OCI-LY7 (cell line): Measurements from ENCODE around the gene IFT25. TPM values are rescaled to one million over a fixed set of nuclear protein-coding genes. Genes with fewer than 3 reads are reported as not detected.
"Not testable (repeated sequence)": the region's sequence is repeated elsewhere in the genome, so short reads cannot be mapped to it uniquely, and the experiment has no call there.

Source experiments
- BruUV-seq: library from RNA; stranded (reverse); fragments of 400-500 nt; replicated peaks from 2 replicates; lab custom pipeline; 2021; lab: Mats Ljungman, UMichigan
- CTCF ChIA-PET: fragments of 300-600 bp; sonication (Branson Sonifier 250); formaldehyde crosslinking; loops from one replicate; lab custom pipeline; 2022; ENCODE audit warnings: antibody characterized with exemption; ENCODE audit not compliant: unreplicated experiment; lab: Charles Lee
- POLR2A ChIA-PET: fragments of 300-600 bp; sonication (Branson Sonifier 250); formaldehyde crosslinking; loops from one replicate; lab custom pipeline; 2022; ENCODE audit warnings: antibody characterized with exemption; lab: Charles Lee
- DNase-seq: peaks from one replicate; pipeline ENCODE4 v3.0.0-alpha.2; 2015; ENCODE audit warnings: low spot score
- H2AFZ ChIP-seq: fragments of 200-600 bp; sonication (generic), shearing (Covaris generic); 2 replicates; pipeline ENCODE4 v1.6.1; 2014; ENCODE audit warnings: mild to moderate bottlenecking, antibody characterized with exemption, low read length, moderate library complexity
- H3K27ac ChIP-seq: fragments of 200-600 bp; sonication (generic); 2 replicates; pipeline ENCODE4 v1.5.1; 2014; ENCODE audit warnings: mixed run types, low read depth, mild to moderate bottlenecking, moderate library complexity, low read length, inconsistent platforms; ENCODE audit not compliant: poor library complexity, severe bottlenecking
- H3K36me3 ChIP-seq: fragments of 200-600 bp; sonication (generic); 2 replicates; pipeline ENCODE4 v1.6.1; 2014; ENCODE audit warnings: mild to moderate bottlenecking, antibody characterized with exemption, low read length, moderate library complexity, mixed read lengths; ENCODE audit not compliant: insufficient read depth
- H3K4me1 ChIP-seq: fragments of 200-600 bp; sonication (generic); 2 replicates; pipeline ENCODE4 v1.5.1; 2014; ENCODE audit warnings: mild to moderate bottlenecking, low read length; ENCODE audit not compliant: insufficient read depth, poor library complexity, severe bottlenecking
- H3K4me2 ChIP-seq: fragments of 200-600 bp; sonication (generic); 2 replicates; pipeline ENCODE4 v1.6.1; 2014; ENCODE audit warnings: mild to moderate bottlenecking, low read length
- H3K4me3 ChIP-seq: fragments of 200-600 bp; sonication (generic); 2 replicates; pipeline ENCODE4 v1.5.1; 2014; ENCODE audit warnings: mild to moderate bottlenecking, low read depth, low read length; ENCODE audit not compliant: poor library complexity, severe bottlenecking
- H3K79me2 ChIP-seq: fragments of 200-600 bp; sonication (generic); 2 replicates; pipeline ENCODE4 v1.6.1; 2016; ENCODE audit warnings: low read depth, mild to moderate bottlenecking, low read length, moderate library complexity, mixed read lengths; ENCODE audit not compliant: insufficient read depth
- H3K9me2 ChIP-seq: fragments of 200-600 bp; sonication (generic); 2 replicates; pipeline ENCODE4 v1.6.1; 2016; ENCODE audit warnings: mild to moderate bottlenecking, low read length, mixed read lengths; ENCODE audit not compliant: insufficient read depth
- H3K9me3 ChIP-seq: fragments of 200-600 bp; sonication (generic); 2 replicates; pipeline ENCODE4 v1.6.1; 2014; ENCODE audit warnings: mild to moderate bottlenecking, mixed run types, low read length, mixed read lengths
- H4K20me1 ChIP-seq: fragments of 200-600 bp; sonication (generic); 2 replicates; pipeline ENCODE4 v1.6.1; 2014; ENCODE audit warnings: mild to moderate bottlenecking, antibody characterized with exemption, low read length, moderate library complexity, mixed read lengths; ENCODE audit not compliant: insufficient read depth
- EZH2phosphoT487 ChIP-seq: fragments of 200-600 bp; sonication (generic); IDR thresholded peaks from 2 replicates; pipeline ENCODE4 v1.6.1; 2018; ENCODE audit warnings: low read depth, borderline replicate concordance, mild to moderate bottlenecking, mixed run types, antibody characterized with exemption, low read length, moderate library complexity, mixed read lengths
- intact Hi-C: fragments of 100-400 bp; cut with micrococcal nuclease; formaldehyde crosslinking; loops from one replicate; pipeline ENCODE4 v1.10.0; 2022; ENCODE audit not compliant: unreplicated experiment
- total RNA-seq, 2 experiments: library from RNA; depleted of rRNA in 1 of 2; stranded (reverse); fragments of >200 nt in 1 of 2; shearing (Covaris generic) in 1 of 2; gene quantifications; 2 replicates each; pipeline ENCODE4 v1.2.3, GENCODE V29; 2014 to 2022
- TF ChIP-seq, protein P1 (sequence below): fragments of 200-600 bp; sonication (generic); conservative IDR thresholded peaks from 2 replicates; pipeline ENCODE4 v1.5.1; 2014; ENCODE audit warnings: mild to moderate bottlenecking, antibody characterized with exemption, low read length, moderate library complexity, mixed read lengths

The IFT25 gene
- total RNA-seq, 2 experiments from 2014 or later = 45.4 to 57.0 TPM

DNA sequence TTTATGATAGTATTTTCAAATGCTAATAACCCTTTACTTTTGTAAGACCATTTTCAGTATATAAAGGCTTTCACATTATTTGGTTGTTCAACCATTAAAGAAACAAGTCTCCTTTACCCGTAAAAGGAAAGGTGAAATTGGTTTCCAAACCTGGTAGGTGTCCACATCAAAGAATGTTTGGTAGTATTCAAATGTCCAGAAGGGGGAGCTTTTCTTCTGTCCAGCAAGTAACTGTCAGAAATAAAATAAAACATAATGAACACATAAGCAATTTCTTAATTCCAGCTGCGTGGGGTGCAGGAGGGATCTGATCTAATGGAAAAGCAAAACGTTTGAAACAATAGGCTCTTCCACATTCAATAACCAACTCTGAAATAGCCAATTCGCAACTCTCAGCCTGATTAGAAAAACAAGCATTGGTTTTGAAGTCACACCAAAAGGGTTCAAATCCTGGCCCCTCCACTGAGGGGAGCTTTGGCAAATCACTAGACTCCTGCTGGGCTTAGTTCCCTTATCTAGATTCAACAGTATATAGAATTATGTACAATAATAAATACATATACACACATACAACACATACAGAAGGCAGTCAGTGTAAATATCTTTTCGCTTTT lies 66.9 kb downstream of the IFT25 start:
- POLR2A ChIA-PET = interaction anchor here (0.6 to 1.4 kb wide), 5 partner anchors 9 to 388 kb away, joined by 3 to 5 read pairs (median 3); partner anchors contain the start of gene IFT25
- TF ChIP-seq, protein P1, sequence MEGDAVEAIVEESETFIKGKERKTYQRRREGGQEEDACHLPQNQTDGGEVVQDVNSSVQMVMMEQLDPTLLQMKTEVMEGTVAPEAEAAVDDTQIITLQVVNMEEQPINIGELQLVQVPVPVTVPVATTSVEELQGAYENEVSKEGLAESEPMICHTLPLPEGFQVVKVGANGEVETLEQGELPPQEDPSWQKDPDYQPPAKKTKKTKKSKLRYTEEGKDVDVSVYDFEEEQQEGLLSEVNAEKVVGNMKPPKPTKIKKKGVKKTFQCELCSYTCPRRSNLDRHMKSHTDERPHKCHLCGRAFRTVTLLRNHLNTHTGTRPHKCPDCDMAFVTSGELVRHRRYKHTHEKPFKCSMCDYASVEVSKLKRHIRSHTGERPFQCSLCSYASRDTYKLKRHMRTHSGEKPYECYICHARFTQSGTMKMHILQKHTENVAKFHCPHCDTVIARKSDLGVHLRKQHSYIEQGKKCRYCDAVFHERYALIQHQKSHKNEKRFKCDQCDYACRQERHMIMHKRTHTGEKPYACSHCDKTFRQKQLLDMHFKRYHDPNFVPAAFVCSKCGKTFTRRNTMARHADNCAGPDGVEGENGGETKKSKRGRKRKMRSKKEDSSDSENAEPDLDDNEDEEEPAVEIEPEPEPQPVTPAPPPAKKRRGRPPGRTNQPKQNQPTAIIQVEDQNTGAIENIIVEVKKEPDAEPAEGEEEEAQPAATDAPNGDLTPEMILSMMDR = peak; percentile 91
- no peak for TF ChIP-seq EZH2phosphoT487
- no peak overlapping the region for H3K27ac ChIP-seq
- no peaks in the 10 kb centered on the region for H3K79me2 ChIP-seq
- H3K4me1 ChIP-seq = no peaks in the 10 kb centered on the region
- CTCF ChIA-PET = interaction anchor here (0.6 to 1.8 kb wide), 4 partner anchors 67 to 317 kb away, joined by 3 to 5 read pairs (median 4); partner anchors contain the start of genes IFT25 and LRRC42
- H2AFZ ChIP-seq = no peak overlapping the region
- no peaks in the 10 kb centered on the region for H3K9me3 ChIP-seq
- no TSS peak for BruUV-seq
- no peaks in the 10 kb centered on the region for H3K9me2 ChIP-seq
- intact Hi-C loops = loop anchor here (5.0 kb wide), 1 partner anchor 69 kb away; the partner anchor contains the start of genes IFT25 and LRRC42
- no peaks in the 10 kb centered on the region for H4K20me1 ChIP-seq
- peak; percentile 67 for DNase-seq
- H3K4me3 ChIP-seq = no peak overlapping the region
- H3K36me3 ChIP-seq = peaks cover 20% of the 10 kb centered on the region
- no peak overlapping the region for H3K4me2 ChIP-seq

DNA sequence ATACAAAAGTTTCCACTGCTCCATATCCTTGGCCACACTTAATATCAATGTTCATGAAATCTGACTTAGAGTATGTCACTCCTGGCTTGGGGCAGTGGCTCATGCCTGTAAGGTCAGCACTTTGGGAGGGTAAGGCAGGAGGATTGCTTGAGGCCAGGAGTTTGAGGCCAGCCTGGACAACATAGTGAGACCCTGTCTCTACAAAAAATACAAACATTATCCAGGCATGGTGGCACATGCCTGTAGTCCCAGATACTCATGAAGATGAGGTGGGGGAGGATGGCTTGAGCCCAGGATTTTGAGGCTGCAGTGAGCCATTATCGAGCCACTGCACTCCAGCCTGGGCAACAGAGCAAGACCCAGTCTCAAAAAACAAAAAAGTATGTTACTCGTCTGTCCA lies 70.3 kb downstream of the IFT25 start:
- H3K4me1 ChIP-seq, H3K9me3 ChIP-seq, BruUV-seq, DNase-seq, H3K4me3 ChIP-seq, CTCF ChIA-PET, H4K20me1 ChIP-seq, H2AFZ ChIP-seq, H3K4me2 ChIP-seq, H3K27ac ChIP-seq, H3K79me2 ChIP-seq, H3K9me2 ChIP-seq: not testable (repeated sequence)
- POLR2A ChIA-PET = interaction anchor here (0.6 kb wide), 2 partner anchors 51 to 66 kb away, joined by 4 to 5 read pairs; no protein-coding TSS in a partner anchor
- intact Hi-C loops = loop anchor here (5.0 kb wide), 1 partner anchor 72 kb away; the partner anchor contains the start of genes IFT25 and LRRC42
- H3K36me3 ChIP-seq = peaks cover 23% of the 10 kb centered on the region; the same call in 1 of the 2 replicates

DNA sequence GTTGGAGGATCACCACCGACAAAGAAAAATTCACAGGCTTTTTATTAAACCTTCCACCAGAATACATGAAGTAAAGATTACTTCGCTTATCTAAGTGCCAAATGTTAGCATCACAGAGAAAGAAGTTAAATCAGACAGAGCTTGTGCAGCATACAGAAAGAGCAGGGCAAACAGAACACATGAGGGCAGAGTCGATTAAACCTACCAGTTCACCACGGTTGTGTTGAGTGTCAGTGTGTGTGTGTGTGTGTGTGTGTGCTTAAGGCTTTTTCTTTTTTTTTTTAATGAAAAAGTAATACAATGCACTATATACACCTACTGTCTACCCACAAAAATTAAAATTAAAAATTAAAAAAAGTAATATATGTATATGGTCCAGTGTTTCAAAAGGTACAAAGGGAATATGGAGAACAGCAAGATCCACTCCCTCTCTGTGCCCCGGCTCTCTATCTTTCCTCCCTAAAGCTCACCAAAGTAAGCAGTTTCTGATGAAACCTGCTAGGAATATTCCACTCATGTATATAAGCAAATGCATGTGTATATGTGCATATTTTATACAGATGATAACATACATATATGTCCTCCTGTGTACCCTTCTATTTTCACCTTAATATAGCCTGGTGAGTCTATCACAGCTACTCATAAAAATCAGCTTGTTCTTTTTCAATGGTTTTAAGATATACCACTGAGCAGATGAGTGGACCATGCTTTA lies 73.6 kb downstream of the IFT25 start:
- H2AFZ ChIP-seq = no peak overlapping the region
- no TSS peak for BruUV-seq
- CTCF ChIA-PET = interaction anchor here (0.8 kb wide), 1 partner anchor 74 kb away, joined by 3 read pairs; the partner anchor contains the start of gene IFT25

More for the DNA sequence above, 73.6 kb downstream of the IFT25 start:
- Histone ChIP-seq H3K4me1 (peaks cover 8% of the 10 kb centered on the region), H3K79me2 (no peaks in the 10 kb centered on the region), H3K4me2 (no peak overlapping the region), H4K20me1 (no peaks in the 10 kb centered on the region), H3K4me3 (no peak overlapping the region), H3K9me3 (no peaks in the 10 kb centered on the region), H3K9me2 (no peaks in the 10 kb centered on the region), H3K27ac (no peak overlapping the region), H3K36me3 (peaks cover 12% of the 10 kb centered on the region; the same call in 1 of the 2 replicates)
- POLR2A ChIA-PET = interaction anchor here (0.6 to 1.4 kb wide), 4 partner anchors 13 to 76 kb away, joined by 3 to 5 read pairs (median 4); no protein-coding TSS in a partner anchor
- DNase-seq = no peak
- intact Hi-C loops = no loop called here
- TF ChIP-seq EZH2phosphoT487 = no peak
- TF ChIP-seq, protein P1 = no peak

Other genes with a start within 250 kb of the IFT25 start
- not detected in 2 replicates for gene GLIS1, start 206.5 kb downstream of the IFT25 start, total RNA-seq (2014; rRNA removed; shearing (Covaris generic))
- gene GLIS1, start 206.5 kb downstream of the IFT25 start, total RNA-seq (2022) = not detected in 2 replicates
- gene NDC1, start 107.4 kb downstream of the IFT25 start, total RNA-seq (2014; rRNA removed; shearing (Covaris generic)) = 40.0 and 51.8 TPM in 2 replicates
- gene NDC1, start 107.4 kb downstream of the IFT25 start, total RNA-seq (2022) = 61.8 and 71.5 TPM in 2 replicates
- 13.7 and 16.7 TPM in 2 replicates for gene YIPF1, start 55.9 kb downstream of the IFT25 start, total RNA-seq (2014; rRNA removed; shearing (Covaris generic))
- gene YIPF1, start 55.9 kb downstream of the IFT25 start, total RNA-seq (2022) = 15.0 and 23.8 TPM in 2 replicates
- not detected in 2 replicates for gene DIO1, start 51.5 kb downstream of the IFT25 start, total RNA-seq (2014; rRNA removed; shearing (Covaris generic))
- gene DIO1, start 51.5 kb downstream of the IFT25 start, total RNA-seq (2022) = not detected in 2 replicates
- 12.5 and 17.5 TPM in 2 replicates for gene LRRC42, start 651 bp upstream of the IFT25 start, total RNA-seq (2014; rRNA removed; shearing (Covaris generic))
- gene LRRC42, start 651 bp upstream of the IFT25 start, total RNA-seq (2022) = 16.4 and 18.5 TPM in 2 replicates
- gene LDLRAD1, start 72.5 kb upstream of the IFT25 start, total RNA-seq (2014; rRNA removed; shearing (Covaris generic)) = not detected in 2 replicates
- gene LDLRAD1, start 72.5 kb upstream of the IFT25 start, total RNA-seq (2022) = not detected in 2 replicates
- 74.5 and 76.7 TPM in 2 replicates for gene TMEM59, start 107.5 kb upstream of the IFT25 start, total RNA-seq (2014; rRNA removed; shearing (Covaris generic))
- gene TMEM59, start 107.5 kb upstream of the IFT25 start, total RNA-seq (2022) = 94.5 and 95.4 TPM in 2 replicates
- 4.9 and 5.1 TPM in 2 replicates for gene TCEANC2, start 107.9 kb upstream of the IFT25 start, total RNA-seq (2014; rRNA removed; shearing (Covaris generic))
- 9.5 and 10.4 TPM in 2 replicates for gene TCEANC2, start 107.9 kb upstream of the IFT25 start, total RNA-seq (2022)
- gene CDCP2, start 207.3 kb upstream of the IFT25 start, total RNA-seq (2014; rRNA removed; shearing (Covaris generic)) = 0.09 TPM in 1 of 2 replicates, not detected in the other
- gene CDCP2, start 207.3 kb upstream of the IFT25 start, total RNA-seq (2022) = 0.26 TPM in 1 of 2 replicates, not detected in the other